ENCODE data around the gene PON3.

DNA sequence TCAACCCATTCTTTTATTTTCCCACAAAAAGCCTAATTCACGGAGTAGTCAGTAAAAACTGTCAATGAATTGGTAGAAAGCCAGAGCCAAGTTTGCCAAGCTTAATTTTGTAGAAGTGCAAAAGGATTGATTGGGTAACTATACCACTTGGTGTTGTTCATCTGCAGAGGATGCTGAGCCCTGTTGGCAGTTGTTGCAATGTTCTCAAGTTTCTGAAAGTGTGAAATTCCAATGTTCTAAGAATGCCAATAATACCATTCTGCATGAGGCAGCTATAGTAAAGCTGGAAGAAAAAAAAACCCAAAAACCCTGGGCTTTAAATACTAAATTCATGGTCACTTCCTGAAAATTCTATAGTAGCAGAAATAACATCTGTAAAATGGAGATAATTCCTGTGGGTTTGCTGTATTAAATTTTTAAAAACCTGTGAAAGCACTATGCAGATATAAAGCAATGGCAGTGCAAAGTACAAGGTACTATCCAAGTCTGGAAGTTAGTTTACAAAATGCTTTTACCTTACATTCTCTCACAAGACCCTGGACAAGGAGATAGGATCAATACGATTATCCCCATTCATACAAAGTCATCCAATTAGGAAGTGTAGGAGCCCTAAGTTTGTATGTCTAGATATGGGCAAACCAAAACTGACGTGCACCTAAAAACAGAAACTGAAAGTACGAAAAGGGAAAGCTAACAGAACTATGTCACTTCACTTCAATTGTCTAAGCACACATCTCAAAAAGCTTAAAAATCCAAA lies 65.8 kb downstream of the PON3 start:
- TF ChIP-seq EZH2 (IDR thresholded peaks at IDR 0.05) = no peak
- TF ChIP-seq EZH2phosphoT487 (IDR thresholded peaks at IDR 0.05) = no peak
- TF ChIP-seq, protein P1, sequence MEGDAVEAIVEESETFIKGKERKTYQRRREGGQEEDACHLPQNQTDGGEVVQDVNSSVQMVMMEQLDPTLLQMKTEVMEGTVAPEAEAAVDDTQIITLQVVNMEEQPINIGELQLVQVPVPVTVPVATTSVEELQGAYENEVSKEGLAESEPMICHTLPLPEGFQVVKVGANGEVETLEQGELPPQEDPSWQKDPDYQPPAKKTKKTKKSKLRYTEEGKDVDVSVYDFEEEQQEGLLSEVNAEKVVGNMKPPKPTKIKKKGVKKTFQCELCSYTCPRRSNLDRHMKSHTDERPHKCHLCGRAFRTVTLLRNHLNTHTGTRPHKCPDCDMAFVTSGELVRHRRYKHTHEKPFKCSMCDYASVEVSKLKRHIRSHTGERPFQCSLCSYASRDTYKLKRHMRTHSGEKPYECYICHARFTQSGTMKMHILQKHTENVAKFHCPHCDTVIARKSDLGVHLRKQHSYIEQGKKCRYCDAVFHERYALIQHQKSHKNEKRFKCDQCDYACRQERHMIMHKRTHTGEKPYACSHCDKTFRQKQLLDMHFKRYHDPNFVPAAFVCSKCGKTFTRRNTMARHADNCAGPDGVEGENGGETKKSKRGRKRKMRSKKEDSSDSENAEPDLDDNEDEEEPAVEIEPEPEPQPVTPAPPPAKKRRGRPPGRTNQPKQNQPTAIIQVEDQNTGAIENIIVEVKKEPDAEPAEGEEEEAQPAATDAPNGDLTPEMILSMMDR (IDR thresholded peaks at IDR 0.05) = no peak

Data from neural progenitor cell (in vitro differentiated cells).